Fibroblast of skin of right quadriceps (primary cell): ENCODE measurements around the gene CKMT2.
"Not testable (repeated sequence)": the region's sequence is repeated elsewhere in the genome, so short reads cannot be mapped to it uniquely, and the experiment has no call there.

Source experiments
- DNase-seq: peaks from one replicate; pipeline ENCODE4 v3.0.0-alpha.2; 2013

CKMT2 gene

GRCh38 chr5:81253875-81254274 lies 20.8 kb downstream of the CKMT2 start:
- DNase-seq: no peak

- no peak for DNase-seq
Measured at GRCh38 chr5:81254886-81255559, 21.9 kb downstream of the CKMT2 start.

- no peak for DNase-seq
Measured at GRCh38 chr5:81256766-81257165, 23.6 kb downstream of the CKMT2 start.

GRCh38 chr5:81262796-81263195 lies 29.7 kb downstream of the CKMT2 start:
- DNase-seq: not testable (repeated sequence)

GRCh38 chr5:81265101-81265500 lies 32.0 kb downstream of the CKMT2 start:
- peak; percentile 17 for DNase-seq

GRCh38 chr5:81268521-81269196 lies 35.5 kb downstream of the CKMT2 start:
- peak; percentile 85 for DNase-seq

- no peak for DNase-seq
Measured at GRCh38 chr5:81269751-81270393, 36.8 kb downstream of the CKMT2 start.

GRCh38 chr5:81270394-81271027 lies 37.4 kb downstream of the CKMT2 start:
- DNase-seq: not testable (repeated sequence)

- no peak for DNase-seq
Measured at GRCh38 chr5:81283976-81284375, 50.9 kb downstream of the CKMT2 start.

GRCh38 chr5:81286059-81286617 lies 53.0 kb downstream of the CKMT2 start:
- no peak for DNase-seq

GRCh38 chr5:81288021-81288433 lies 54.9 kb downstream of the CKMT2 start:
- DNase-seq: no peak

- DNase-seq: no peak
Measured at GRCh38 chr5:81290146-81290545, 57.0 kb downstream of the CKMT2 start.

- DNase-seq: no peak
Measured at GRCh38 chr5:81292130-81292529, 59.0 kb downstream of the CKMT2 start.

GRCh38 chr5:81294021-81294420 lies 60.9 kb downstream of the CKMT2 start:
- DNase-seq: not testable (repeated sequence)

GRCh38 chr5:81297531-81297930 lies 64.4 kb downstream of the CKMT2 start:
- no peak for DNase-seq

- DNase-seq: no peak
Measured at GRCh38 chr5:81300921-81301270, 67.8 kb downstream of the CKMT2 start.

- peak; percentile 95 for DNase-seq
Measured at GRCh38 chr5:81301271-81302015, 68.3 kb downstream of the CKMT2 start, which contains the start of gene ZCCHC9. TSS of gene ZCCHC9 (plus strand) at chr5:81301587. CDS start at chr5:81304758, 3,171 bp downstream.

- DNase-seq: no peak
Measured at GRCh38 chr5:81302596-81302995, 69.5 kb downstream of the CKMT2 start.

- peak; percentile 66 for DNase-seq
Measured at GRCh38 chr5:81303563-81303962, 70.4 kb downstream of the CKMT2 start.

GRCh38 chr5:81305785-81306184 lies 72.7 kb downstream of the CKMT2 start:
- no peak for DNase-seq

GRCh38 chr5:81308836-81309235 lies 75.7 kb downstream of the CKMT2 start:
- DNase-seq: no peak

GRCh38 chr5:81310402-81311063 lies 77.4 kb downstream of the CKMT2 start:
- DNase-seq: no peak
